Spleen (tissue), 7 donors: ENCODE measurements around the gene PRR14.

Experiments used
- POLR2A ChIP-seq, 3 donors: fragments of 450-650 bp; IDR thresholded peaks; one replicate each; pipeline ENCODE4 v1.5.1; 2017; ENCODE audit warnings: antibody characterized with exemption in 3 of 3, mild to moderate bottlenecking in 1 of 3
- TF ChIP-seq, protein P1 (sequence below), 11 experiments: fragments of 200-600 bp in 7 of 11; fragments of 450-650 bp in 4 of 11; sonication (generic) in 4 of 11; IDR thresholded peaks in 8 of 11; conservative IDR thresholded peaks in 3 of 11; 1 replicate in 7 of 11; 2 replicates in 4 of 11; pipeline versions ENCODE4 v1.4.0 to v1.8.0; 2016 to 2021; ENCODE audit warnings: antibody characterized with exemption in 11 of 11, inconsistent platforms in 4 of 11, mild to moderate bottlenecking in 1 of 11
- donor health status: DM: no; HTN: no; CAD: no; lungs with moderate emphysema.
- donor health status: DM: no; HTN: no; CAD: no.
- donor health status: DM: no; HTN: no; CAD: no.

DNA sequence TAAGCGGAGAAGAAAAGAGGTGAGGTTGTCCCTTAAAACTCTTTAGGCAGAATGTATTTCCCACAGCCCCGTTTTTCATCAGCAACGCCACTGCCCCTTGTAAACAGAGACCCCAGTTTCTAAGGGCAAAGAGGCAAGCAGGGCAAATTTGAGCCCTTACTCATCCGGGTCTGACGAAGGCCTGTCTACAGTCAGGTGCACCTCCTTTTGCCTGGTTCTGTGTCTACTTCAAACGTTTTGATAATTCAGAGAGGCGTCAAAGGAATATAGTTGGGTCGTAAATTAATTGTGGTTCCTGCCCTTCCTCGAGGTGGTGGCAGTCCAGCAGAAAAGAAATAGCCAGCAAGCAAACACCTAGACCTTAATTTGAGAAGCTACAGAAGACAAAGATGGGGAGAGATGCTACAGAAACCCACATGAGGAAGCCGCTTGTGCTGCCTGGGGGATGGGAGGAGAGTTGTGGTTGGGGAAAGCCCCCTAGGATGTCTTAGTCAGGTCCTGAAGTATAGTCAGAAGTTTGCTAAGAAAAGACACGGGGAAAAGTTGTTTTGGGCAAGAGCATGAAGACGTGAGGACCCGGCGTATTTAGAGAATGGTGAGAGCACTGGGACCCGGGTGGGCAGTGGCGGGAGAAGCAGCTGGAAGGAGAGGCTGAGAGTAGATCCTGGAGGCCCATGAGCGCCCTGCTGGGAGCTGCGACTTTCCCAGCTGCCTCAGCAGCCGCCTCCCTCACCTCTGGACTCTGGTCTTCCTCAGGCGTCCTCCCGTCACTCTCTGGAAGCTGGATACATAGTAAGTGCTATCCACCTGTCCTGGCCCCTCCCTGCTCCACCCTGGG lies 9.9 kb downstream of the PRR14 start:
- TF ChIP-seq, protein P1, sequence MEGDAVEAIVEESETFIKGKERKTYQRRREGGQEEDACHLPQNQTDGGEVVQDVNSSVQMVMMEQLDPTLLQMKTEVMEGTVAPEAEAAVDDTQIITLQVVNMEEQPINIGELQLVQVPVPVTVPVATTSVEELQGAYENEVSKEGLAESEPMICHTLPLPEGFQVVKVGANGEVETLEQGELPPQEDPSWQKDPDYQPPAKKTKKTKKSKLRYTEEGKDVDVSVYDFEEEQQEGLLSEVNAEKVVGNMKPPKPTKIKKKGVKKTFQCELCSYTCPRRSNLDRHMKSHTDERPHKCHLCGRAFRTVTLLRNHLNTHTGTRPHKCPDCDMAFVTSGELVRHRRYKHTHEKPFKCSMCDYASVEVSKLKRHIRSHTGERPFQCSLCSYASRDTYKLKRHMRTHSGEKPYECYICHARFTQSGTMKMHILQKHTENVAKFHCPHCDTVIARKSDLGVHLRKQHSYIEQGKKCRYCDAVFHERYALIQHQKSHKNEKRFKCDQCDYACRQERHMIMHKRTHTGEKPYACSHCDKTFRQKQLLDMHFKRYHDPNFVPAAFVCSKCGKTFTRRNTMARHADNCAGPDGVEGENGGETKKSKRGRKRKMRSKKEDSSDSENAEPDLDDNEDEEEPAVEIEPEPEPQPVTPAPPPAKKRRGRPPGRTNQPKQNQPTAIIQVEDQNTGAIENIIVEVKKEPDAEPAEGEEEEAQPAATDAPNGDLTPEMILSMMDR (IDR thresholded peaks at IDR 0.05 in 8 of 11, conservative IDR thresholded peaks at IDR 0.05 in 3 of 11): no peak
- no peak for TF ChIP-seq POLR2A (IDR thresholded peaks at IDR 0.05)
